HT-29 (cell line): ENCODE results near the gene TCEAL3. TPM values are rescaled to one million over a fixed set of nuclear protein-coding genes. Genes with fewer than 3 reads are reported as not detected.

Experiments
- total RNA-seq: library from RNA; depleted of rRNA; stranded (reverse); fragments of >200 nt; shearing (Covaris generic); gene quantifications from 2 replicates; pipeline ENCODE4 v1.2.3, GENCODE V29; 2014; rRNA removed

TCEAL3 gene
- total RNA-seq, 1 experiment from 2014 or later = 0.71 TPM

Other genes starting within 250 kb of the TCEAL3 start
- gene BEX3, start 231.4 kb upstream of the TCEAL3 start, total RNA-seq = not detected in 2 replicates
- gene RAB40A, start 88.5 kb upstream of the TCEAL3 start, total RNA-seq = not detected in 2 replicates
- gene TCEAL4, start 22.4 kb upstream of the TCEAL3 start, total RNA-seq = 2.2 and 3.2 TPM in 2 replicates
- gene TCEAL1, start 21.0 kb downstream of the TCEAL3 start, total RNA-seq = 5.6 and 8.4 TPM in 2 replicates
- 185 and 224 TPM in 2 replicates for gene MORF4L2, start 78.7 kb downstream of the TCEAL3 start, total RNA-seq
- not detected in 2 replicates for gene TMEM31, start 102.9 kb downstream of the TCEAL3 start, total RNA-seq
- gene PLP1, start 168.9 kb downstream of the TCEAL3 start, total RNA-seq = not detected in 2 replicates
- gene RAB9B, start 224.3 kb downstream of the TCEAL3 start, total RNA-seq = not detected in 2 replicates